GM12865 (cell line): ENCODE results near the gene RDH11.
"Not testable (repeated sequence)": the region's sequence is repeated elsewhere in the genome, so short reads cannot be mapped to it uniquely, and the experiment has no call there.

Experiments used
- DNase-seq: peaks from one replicate; pipeline ENCODE4 v3.0.0; 2010; ENCODE audit warnings: low read depth
- H3K4me3 ChIP-seq: 2 replicates; pipeline ENCODE4 v1.5.1; 2011; ENCODE audit warnings: mild to moderate bottlenecking, low read depth, low read length, control low read depth
- CTCF ChIP-seq: IDR thresholded peaks from 2 replicates; pipeline ENCODE4 v1.5.1; 2011; ENCODE audit warnings: low read length, control low read depth, low read depth, inconsistent platforms; ENCODE audit not compliant: insufficient read depth; ENCODE audit errors: missing control alignments

Gene RDH11

GRCh38 chr14:67719866-67720265 is 24.3 kb upstream of the RDH11 start:
- no peak for DNase-seq
- no peak for TF ChIP-seq CTCF
- H3K4me3 ChIP-seq, result no peak overlapping the region

- not testable (repeated sequence) for H3K4me3 ChIP-seq
Measured at GRCh38 chr14:67719385-67719784, 23.8 kb upstream of the RDH11 start.

GRCh38 chr14:67718265-67718664 is 22.7 kb upstream of the RDH11 start:
- DNase-seq, result no peak
- no peak overlapping the region for H3K4me3 ChIP-seq
- TF ChIP-seq CTCF, result no peak

More at GRCh38 chr14:67719385-67719784, 23.8 kb upstream of the RDH11 start:
- not testable (repeated sequence) for DNase-seq

GRCh38 chr14:67717048-67717447 is 21.5 kb upstream of the RDH11 start:
- DNase-seq, result no peak
- TF ChIP-seq CTCF, result no peak
- no peak overlapping the region for H3K4me3 ChIP-seq

- TF ChIP-seq CTCF, result no peak
- peak; percentile 9 for DNase-seq
- H3K4me3 ChIP-seq, result no peak overlapping the region
Measured at GRCh38 chr14:67710209-67710608, 14.6 kb upstream of the RDH11 start.

GRCh38 chr14:67709796-67710195 is 14.2 kb upstream of the RDH11 start:
- H3K4me3 ChIP-seq, DNase-seq: not testable (repeated sequence)

- not testable (repeated sequence) for DNase-seq, H3K4me3 ChIP-seq
Measured at GRCh38 chr14:67709346-67709745, 13.8 kb upstream of the RDH11 start.

- DNase-seq, result no peak
- H3K4me3 ChIP-seq, result no peak overlapping the region
- no peak for TF ChIP-seq CTCF
Measured at GRCh38 chr14:67705211-67705610, 9.6 kb upstream of the RDH11 start.

- DNase-seq, result peak; percentile 74
- no peak overlapping the region for H3K4me3 ChIP-seq
- TF ChIP-seq CTCF, result peak; percentile 71
Measured at GRCh38 chr14:67704484-67705089, 9.0 kb upstream of the RDH11 start.
